CD4-positive, CD25-positive, alpha-beta regulatory T cell (primary cell): ENCODE data around the gene CD109. TPM values are rescaled to one million over a fixed set of nuclear protein-coding genes. Genes with fewer than 3 reads are reported as not detected.

ENCODE experiments used
- ATAC-seq, 2 donors: fragments of 150-1000 bp; cut with Tn5 transposase; one replicate each; pipeline ENCODE4 v1.10.0; 2021; ENCODE audit warnings: low read depth in 2 of 2, moderate number of reproducible peaks in 2 of 2, moderate library complexity in 1 of 2
- DNase-seq, 3 donors: peaks; one replicate each; pipeline versions ENCODE4 v3.0.0 to v3.0.0-alpha.2; 2012 to 2022; ENCODE audit warnings: mixed read lengths in 1 of 3
- H3K27ac ChIP-seq: one replicate; pipeline ENCODE4 v1.7.0; 2013; ENCODE audit warnings: mild to moderate bottlenecking, low read length; ENCODE audit not compliant: insufficient read depth, poor library complexity, severe bottlenecking
- H3K27me3 ChIP-seq: one replicate; pipeline ENCODE4 v1.7.0; 2013; ENCODE audit warnings: low read length; ENCODE audit not compliant: control insufficient read depth, insufficient read depth
- H3K36me3 ChIP-seq: one replicate; pipeline ENCODE4 v1.7.0; 2013; ENCODE audit warnings: mild to moderate bottlenecking, low read length, moderate library complexity; ENCODE audit not compliant: control insufficient read depth, insufficient read depth
- H3K4me1 ChIP-seq: 2 replicates; pipeline ENCODE4 v1.7.0; 2013; ENCODE audit warnings: mild to moderate bottlenecking, low read length; ENCODE audit not compliant: insufficient read depth, control insufficient read depth, poor library complexity, severe bottlenecking
- H3K4me3 ChIP-seq: one replicate; pipeline ENCODE4 v1.7.0; 2013; ENCODE audit warnings: low read depth, mild to moderate bottlenecking, low read length, moderate library complexity
- H3K9me3 ChIP-seq, 2 experiments: 1 replicate in 1 of 2; 2 replicates in 1 of 2; pipeline ENCODE4 v1.7.0; 2013; ENCODE audit warnings: low read length in 2 of 2, mild to moderate bottlenecking in 1 of 2, moderate library complexity in 1 of 2; ENCODE audit not compliant: control insufficient read depth in 2 of 2
- H3K27ac Mint-ChIP-seq, 3 donors: one replicate each; pipeline ENCODE4 v1.8.0; 2020 to 2022; ENCODE audit warnings: mild to moderate bottlenecking in 3 of 3, mixed read lengths in 3 of 3, moderate library complexity in 2 of 3
- H3K27me3 Mint-ChIP-seq: one replicate; pipeline ENCODE4 v1.8.0; 2022; ENCODE audit warnings: mild to moderate bottlenecking, mixed read lengths
- H3K36me3 Mint-ChIP-seq: one replicate; pipeline ENCODE4 v1.8.0; 2020; ENCODE audit warnings: mixed read lengths
- H3K4me1 Mint-ChIP-seq, 4 donors: one replicate each; pipeline ENCODE4 v1.8.0; 2020 to 2022; ENCODE audit warnings: mixed read lengths in 4 of 4, mild to moderate bottlenecking in 1 of 4
- H3K4me3 Mint-ChIP-seq, 4 donors: one replicate each; pipeline ENCODE4 v1.8.0; 2020 to 2022; ENCODE audit warnings: mild to moderate bottlenecking in 4 of 4, mixed read lengths in 4 of 4, moderate library complexity in 3 of 4
- H3K9me3 Mint-ChIP-seq, 7 donors: one replicate each; pipeline ENCODE4 v1.8.0; 2020 to 2022; ENCODE audit warnings: mixed read lengths in 7 of 7, mild to moderate bottlenecking in 3 of 7, moderate library complexity in 2 of 7
- polyA plus RNA-seq, 4 donors: library from polyadenylated mRNA; unstranded; fragments of 300-500 nt; fragmentation: Illumina TruSeq; gene quantifications; one replicate each; pipeline ENCODE4 v1.2.3, GENCODE V29; 2021
- total RNA-seq: library from RNA; stranded (reverse); gene quantifications from one replicate; pipeline ENCODE4 v1.2.3, GENCODE V29; 2022

Gene CD109
- total and polyA plus RNA-seq, 5 donors from 2014 or later, result 0.02 to 1.3 (median 0.08) TPM

GRCh38 chr6:73731285-73731684 is 35.3 kb downstream of the CD109 start:
- Histone ChIP-seq H3K4me1 (no peaks in the 10 kb centered on the region), H3K27ac (no peak overlapping the region), H3K27me3 (no peaks in the 10 kb centered on the region), H3K9me3 (no peaks in the 10 kb centered on the region), H3K36me3 (no peaks in the 10 kb centered on the region), H3K4me3 (no peak overlapping the region)
- no peak for DNase-seq
- peaks cover 0 to 1% (median 0%) of the 10 kb centered on the region in 7 donors for H3K9me3 Mint-ChIP-seq
- no peak overlapping the region for H3K4me3 Mint-ChIP-seq
- H3K27me3 Mint-ChIP-seq, result no peaks in the 10 kb centered on the region
- H3K36me3 Mint-ChIP-seq, result no peaks in the 10 kb centered on the region
- no peak overlapping the region for H3K27ac Mint-ChIP-seq
- ATAC-seq, result no peak
- H3K4me1 Mint-ChIP-seq, result peaks cover 0 to 5% (median 4%) of the 10 kb centered on the region in 4 donors

- H3K4me1 ChIP-seq, result no peaks in the 10 kb centered on the region
- ATAC-seq, result peak; percentile 90 to 94
- H3K9me3 ChIP-seq, result no peaks in the 10 kb centered on the region
- no peaks in the 10 kb centered on the region for H3K36me3 Mint-ChIP-seq
- H3K4me1 Mint-ChIP-seq, result peaks cover 0 to 5% (median 4%) of the 10 kb centered on the region in 4 donors
- no peaks in the 10 kb centered on the region for H3K27me3 ChIP-seq
- H3K9me3 Mint-ChIP-seq, result peaks cover 0 to 1% (median 0%) of the 10 kb centered on the region in 7 donors
- no peaks in the 10 kb centered on the region for H3K27me3 Mint-ChIP-seq
- DNase-seq, result peak; percentile 32 to 86 (median 58)
- no peak overlapping the region for H3K4me3 Mint-ChIP-seq
- H3K4me3 ChIP-seq, result no peak overlapping the region
- H3K27ac ChIP-seq, result no peak overlapping the region
- H3K36me3 ChIP-seq, result no peaks in the 10 kb centered on the region
- no peak overlapping the region for H3K27ac Mint-ChIP-seq
Measured at GRCh38 chr6:73732845-73733675, 37.1 kb downstream of the CD109 start.

- H3K27me3 Mint-ChIP-seq, result peaks cover 1% of the 10 kb centered on the region
- no peak overlapping the region for H3K4me3 Mint-ChIP-seq
- Histone ChIP-seq H3K4me1 (no peaks in the 10 kb centered on the region), H3K36me3 (no peaks in the 10 kb centered on the region), H3K9me3 (no peaks in the 10 kb centered on the region), H3K4me3 (no peak overlapping the region), H3K27me3 (peaks cover 3% of the 10 kb centered on the region), H3K27ac (no peak overlapping the region)
- no peaks in the 10 kb centered on the region for H3K9me3 Mint-ChIP-seq
- peaks cover 0 to 5% (median 2%) of the 10 kb centered on the region in 4 donors for H3K4me1 Mint-ChIP-seq
- H3K27ac Mint-ChIP-seq, result no peak overlapping the region
- H3K36me3 Mint-ChIP-seq, result no peaks in the 10 kb centered on the region
- no peak for DNase-seq
- ATAC-seq, result no peak
Measured at GRCh38 chr6:73733791-73734190, 37.8 kb downstream of the CD109 start.

- Mint-ChIP-seq H3K27ac (no peak overlapping the region), H3K9me3 (no peaks in the 10 kb centered on the region), H3K27me3 (peaks cover 5% of the 10 kb centered on the region), H3K36me3 (no peaks in the 10 kb centered on the region), H3K4me1 (peaks cover 0 to 10% (median 1%) of the 10 kb centered on the region in 4 donors), H3K4me3 (no peak overlapping the region)
- no peaks in the 10 kb centered on the region for H3K36me3 ChIP-seq
- peaks cover 5% of the 10 kb centered on the region for H3K27me3 ChIP-seq
- H3K4me3 ChIP-seq, result no peak overlapping the region
- ATAC-seq (no peak), DNase-seq (no peak)
- H3K27ac ChIP-seq, result no peak overlapping the region
- no peaks in the 10 kb centered on the region for H3K4me1 ChIP-seq
- no peaks in the 10 kb centered on the region for H3K9me3 ChIP-seq
Measured at GRCh38 chr6:73734832-73735453, 38.9 kb downstream of the CD109 start.

- Histone ChIP-seq H3K4me3 (no peak overlapping the region), H3K36me3 (no peaks in the 10 kb centered on the region), H3K27ac (no peak overlapping the region), H3K4me1 (no peaks in the 10 kb centered on the region), H3K27me3 (peaks cover 5% of the 10 kb centered on the region), H3K9me3 (no peaks in the 10 kb centered on the region)
- Mint-ChIP-seq H3K27ac (no peak overlapping the region), H3K4me1 (peaks cover 0 to 5% (median under 1%) of the 10 kb centered on the region in 4 donors), H3K4me3 (no peak overlapping the region), H3K36me3 (no peaks in the 10 kb centered on the region), H3K27me3 (peaks cover 5% of the 10 kb centered on the region), H3K9me3 (no peaks in the 10 kb centered on the region)
- DNase-seq, result no peak
- no peak for ATAC-seq
Measured at GRCh38 chr6:73738367-73739028, 42.5 kb downstream of the CD109 start.

- no peaks in the 10 kb centered on the region for H3K36me3 ChIP-seq
- H3K4me3 ChIP-seq, result no peak overlapping the region
- peak in 2 of 3 donors; percentile 64 to 78 for DNase-seq
- H3K36me3 Mint-ChIP-seq, result no peaks in the 10 kb centered on the region
- H3K27me3 ChIP-seq, result peaks cover 5% of the 10 kb centered on the region
- ATAC-seq, result peak; percentile 50 to 55
- H3K27ac ChIP-seq, result no peak overlapping the region
- no peaks in the 10 kb centered on the region for H3K4me1 ChIP-seq
- H3K9me3 ChIP-seq, result no peaks in the 10 kb centered on the region
- H3K27me3 Mint-ChIP-seq, result peaks cover 5% of the 10 kb centered on the region
- no peak overlapping the region for H3K27ac Mint-ChIP-seq
- no peak overlapping the region for H3K4me3 Mint-ChIP-seq
- H3K4me1 Mint-ChIP-seq, result peaks cover 0 to 5% (median 0%) of the 10 kb centered on the region in 4 donors
- H3K9me3 Mint-ChIP-seq, result no peaks in the 10 kb centered on the region
Measured at GRCh38 chr6:73739096-73739495, 43.1 kb downstream of the CD109 start.

- Histone ChIP-seq H3K4me3 (no peak overlapping the region), H3K27ac (no peak overlapping the region), H3K9me3 (no peaks in the 10 kb centered on the region), H3K27me3 (peaks cover 5% of the 10 kb centered on the region), H3K4me1 (no peaks in the 10 kb centered on the region), H3K36me3 (no peaks in the 10 kb centered on the region)
- no peak overlapping the region for H3K27ac Mint-ChIP-seq
- ATAC-seq, result no peak
- no peak overlapping the region for H3K4me3 Mint-ChIP-seq
- no peaks in the 10 kb centered on the region for H3K9me3 Mint-ChIP-seq
- peaks cover 5% of the 10 kb centered on the region for H3K27me3 Mint-ChIP-seq
- DNase-seq, result no peak
- peaks cover 0 to 5% (median 0%) of the 10 kb centered on the region in 4 donors for H3K4me1 Mint-ChIP-seq
- no peaks in the 10 kb centered on the region for H3K36me3 Mint-ChIP-seq
Measured at GRCh38 chr6:73742433-73742832, 46.4 kb downstream of the CD109 start.
